Smooth muscle cell of the pulmonary artery (primary cell): ENCODE results near the gene ACKR2. TPM values are rescaled to one million over a fixed set of nuclear protein-coding genes. Genes with fewer than 3 reads are reported as not detected.

ENCODE experiments used
- total RNA-seq: library from RNA; depleted of rRNA; stranded (reverse); fragments of >200 nt; gene quantifications from 2 replicates; pipeline ENCODE4 v1.2.3, GENCODE V29; 2014

Gene ACKR2
- 0.20 and 0.40 TPM in 2 replicates for total RNA-seq

GRCh38 chr3:42809202-42809601, at the start of gene ACKR2:
ACKR2 (plus strand) TSS chr3:42809445; CDS start chr3:42864503, 55,058 bp downstream.

GRCh38 chr3:42772670-42773408, 36.4 kb upstream of the ACKR2 start, which contains the start of gene CCDC13:
CCDC13 (minus strand) TSS chr3:42773253; CDS start chr3:42758345, 14,908 bp downstream.

GRCh38 chr3:42804106-42804830, 5.0 kb upstream of the ACKR2 start, which contains the start of gene HIGD1A:
HIGD1A (minus strand) TSS chr3:42804490; CDS start chr3:42794253, 10,237 bp downstream.

GRCh38 chr3:42875325-42876151, 66.3 kb downstream of the ACKR2 start, which contains the start of gene CYP8B1:
CYP8B1 (minus strand) TSS chr3:42875879; CDS start chr3:42875816, 63 bp downstream.

GRCh38 chr3:42906070-42906847, 97.0 kb downstream of the ACKR2 start, which contains the start of gene ZNF662:
ZNF662 (plus strand) TSS chr3:42906142; CDS start chr3:42908115, 1,973 bp downstream.

Other genes with a start within 250 kb of the ACKR2 start
- 65.0 and 74.0 TPM in 2 replicates for gene SEC22C, start 227.5 kb upstream of the ACKR2 start, total RNA-seq
- 8.5 and 9.9 TPM in 2 replicates for gene SS18L2, start 218.6 kb upstream of the ACKR2 start, total RNA-seq
- gene NKTR, start 208.8 kb upstream of the ACKR2 start, total RNA-seq: 43.9 and 48.9 TPM in 2 replicates
- gene ZBTB47, start 155.7 kb upstream of the ACKR2 start, total RNA-seq: 50.5 and 59.8 TPM in 2 replicates
- gene KLHL40, start 123.9 kb upstream of the ACKR2 start, total RNA-seq: not detected in 2 replicates
- not detected in 2 replicates for gene HHATL, start 106.6 kb upstream of the ACKR2 start, total RNA-seq
- gene CCDC13, start 36.2 kb upstream of the ACKR2 start, total RNA-seq: 0.26 and 0.36 TPM in 2 replicates
- gene HIGD1A, start 5.0 kb upstream of the ACKR2 start, total RNA-seq: 88.6 and 93.4 TPM in 2 replicates
- not detected in 2 replicates for gene CYP8B1, start 66.4 kb downstream of the ACKR2 start, total RNA-seq
- 0.59 and 2.3 TPM in 2 replicates for gene ZNF662, start 96.7 kb downstream of the ACKR2 start, total RNA-seq
- gene GASK1A, start 169.9 kb downstream of the ACKR2 start, total RNA-seq: 0.69 and 2.4 TPM in 2 replicates